Panc1 (cell line): ENCODE measurements around the gene BTD. TPM values are rescaled to one million over a fixed set of nuclear protein-coding genes. Genes with fewer than 3 reads are reported as not detected.

ENCODE experiments used
- ATAC-seq: fragments of 200-7000 bp; cut with Tn5 transposase; 2 replicates; pipeline ENCODE4 v1.9.1; 2020; ENCODE audit warnings: mild to moderate bottlenecking, moderate library complexity
- BruUV-seq: library from RNA; stranded (reverse); fragments of 400-500 nt; replicated peaks from 2 replicates; lab custom pipeline; 2021; lab: Mats Ljungman, UMichigan
- CTCF ChIA-PET: fragments of 300-600 bp; sonication (Branson Sonifier 250); formaldehyde crosslinking; loops from one replicate; lab custom pipeline; 2022; ENCODE audit warnings: antibody characterized with exemption; lab: Charles Lee
- POLR2A ChIA-PET: fragments of 300-600 bp; sonication (Branson Sonifier 250); formaldehyde crosslinking; loops from one replicate; lab custom pipeline; 2022; ENCODE audit warnings: antibody characterized with exemption; lab: Charles Lee
- DNase-seq: peaks from one replicate; pipeline ENCODE4 v3.0.0-alpha.2; 2010; ENCODE audit warnings: low read depth, low spot score
- H3K27ac ChIP-seq: 2 replicates; pipeline ENCODE4 v1.5.1; 2011; ENCODE audit warnings: mild to moderate bottlenecking, low read length, inconsistent platforms
- H3K27me3 ChIP-seq: fragments of 200-500 bp; sonication (Bioruptor generic); 2 replicates; pipeline ENCODE4 v1.6.0; 2014; ENCODE audit warnings: low read length, inconsistent platforms; ENCODE audit not compliant: control insufficient read depth, insufficient read depth
- H3K36me3 ChIP-seq: fragments of 200-500 bp; sonication (Bioruptor generic); 2 replicates; pipeline ENCODE4 v1.5.1; 2014; ENCODE audit warnings: inconsistent platforms, mild to moderate bottlenecking, low read length, moderate library complexity; ENCODE audit not compliant: control insufficient read depth, insufficient read depth
- H3K4me1 ChIP-seq: 2 replicates; pipeline ENCODE4 v1.5.1; 2011; ENCODE audit warnings: inconsistent platforms, mild to moderate bottlenecking, low read length, moderate library complexity; ENCODE audit not compliant: control insufficient read depth, insufficient read depth
- H3K4me3 ChIP-seq, 2 experiments: 2 replicates each; pipeline ENCODE4 v1.5.1; 2011 to 2012; ENCODE audit warnings: low read depth in 2 of 2, low read length in 2 of 2, mild to moderate bottlenecking in 2 of 2, inconsistent platforms in 1 of 2, moderate library complexity in 1 of 2
- H3K9me3 ChIP-seq: fragments of 200-500 bp; sonication (Bioruptor generic); 2 replicates; pipeline ENCODE4 v1.5.1; 2014; ENCODE audit warnings: low read depth, mild to moderate bottlenecking, inconsistent platforms, low read length, moderate library complexity; ENCODE audit not compliant: control insufficient read depth, insufficient read depth
- CTCF ChIP-seq: fragments of 450-650 bp; IDR thresholded peaks from 2 replicates; pipeline ENCODE4 v1.5.1; 2017; ENCODE audit warnings: mild to moderate bottlenecking
- POLR2AphosphoS5 ChIP-seq: IDR thresholded peaks from 2 replicates; pipeline ENCODE4 v1.6.1; 2012; ENCODE audit warnings: mild to moderate bottlenecking, low read depth, low read length, moderate library complexity
- REST ChIP-seq, 2 experiments: IDR thresholded peaks; 2 replicates each; pipeline ENCODE4 v1.6.1; 2011 to 2012; ENCODE audit warnings: low read depth in 2 of 2, control low read depth in 1 of 2, low read length in 1 of 2, mild to moderate bottlenecking in 1 of 2, moderate library complexity in 1 of 2; ENCODE audit not compliant: insufficient read depth in 1 of 2
- SIN3A ChIP-seq: IDR thresholded peaks from 2 replicates; pipeline ENCODE4 v1.6.1; 2012; ENCODE audit warnings: low read depth, mild to moderate bottlenecking, low read length, moderate library complexity, borderline replicate concordance; ENCODE audit not compliant: insufficient read depth
- TCF7L2 ChIP-seq: IDR thresholded peaks from 2 replicates; pipeline ENCODE4 v1.6.1; 2011; ENCODE audit warnings: mild to moderate bottlenecking, low read depth, low read length, inconsistent platforms
- in situ Hi-C: cut with HindIII; loops from 2 replicates; pipeline ENCODE4 v1.10.0; 2016; ENCODE audit warnings: low sequenced_read_pairs, low pct_unique_long_range_greater_than_20kb
- intact Hi-C: fragments of 100-400 bp; cut with micrococcal nuclease; formaldehyde crosslinking; loops from one replicate; pipeline ENCODE4 v1.10.0; 2022; ENCODE audit not compliant: unreplicated experiment
- total RNA-seq: library from RNA; stranded (reverse); gene quantifications from one replicate; pipeline ENCODE4 v1.2.1, GENCODE V29; 2021; ENCODE audit not compliant: unreplicated experiment

The BTD gene
- total RNA-seq, 1 experiment from 2014 or later, result 22.7 TPM

GRCh38 chr3:15585111-15585845 is 16.3 kb upstream of the BTD start:
- in situ Hi-C loops (no loop called here), intact Hi-C loops (no loop called here)
- peaks cover 27% of the 10 kb centered on the region for H3K36me3 ChIP-seq
- POLR2A ChIA-PET, result no interaction called here
- H3K4me1 ChIP-seq, result no peaks in the 10 kb centered on the region
- DNase-seq (no peak), ATAC-seq (no peak)
- H3K9me3 ChIP-seq, result no peaks in the 10 kb centered on the region
- no peaks in the 10 kb centered on the region for H3K27me3 ChIP-seq
- H3K27ac ChIP-seq, result no peak overlapping the region
- no peak overlapping the region for H3K4me3 ChIP-seq
- no TSS peak for BruUV-seq
- CTCF ChIA-PET, result no interaction called here
- TF ChIP-seq CTCF (no peak), TCF7L2 (no peak), SIN3A (no peak)

DNA sequence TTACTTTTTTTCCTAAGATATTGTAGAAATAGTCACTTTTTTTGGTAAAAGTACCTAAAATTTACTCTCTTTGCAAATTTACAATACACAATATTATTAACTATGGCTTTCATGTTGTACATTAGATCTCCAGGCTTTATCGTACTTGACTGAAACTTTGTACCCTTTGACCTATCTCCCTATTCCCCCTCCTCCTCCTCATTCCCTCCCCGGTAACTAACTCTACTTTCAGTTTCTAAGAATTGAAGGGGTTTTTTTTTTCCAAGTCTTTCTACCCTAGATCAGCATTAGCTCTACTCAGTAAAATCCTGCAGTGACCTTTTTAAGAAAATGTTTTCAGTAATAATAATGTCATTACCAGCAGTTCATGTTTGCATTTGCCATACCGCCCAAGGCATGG is 10.3 kb upstream of the BTD start:
- POLR2A ChIA-PET, result no interaction called here
- Histone ChIP-seq H3K27me3 (no peaks in the 10 kb centered on the region), H3K27ac (no peak overlapping the region), H3K4me1 (no peaks in the 10 kb centered on the region), H3K9me3 (no peaks in the 10 kb centered on the region), H3K36me3 (peaks cover 18% of the 10 kb centered on the region), H3K4me3 (no peak overlapping the region)
- CTCF ChIA-PET, result no interaction called here
- in situ Hi-C loops, result no loop called here
- TF ChIP-seq TCF7L2 (no peak), REST (IDR thresholded peaks at IDR 0.05; ENCODE audit: insufficient read depth in 1 of 2, low read depth in 2 of 2, low read length in 1 of 2) (no peak), CTCF (no peak), POLR2AphosphoS5 (no peak), SIN3A (no peak)
- no TSS peak for BruUV-seq
- ATAC-seq (no peak), DNase-seq (no peak)
- intact Hi-C loops, result no loop called here
